ENCODE data around the gene DES. TPM values are rescaled to one million over a fixed set of nuclear protein-coding genes. Genes with fewer than 3 reads are reported as not detected.
"Not testable (repeated sequence)": the region's sequence is repeated elsewhere in the genome, so short reads cannot be mapped to it uniquely, and the experiment has no call there.

The DES gene
- total RNA-seq (2014; rRNA removed; shearing (Covaris generic); ENCODE audit: low replicate concordance), result 3.8 and 22.6 TPM in 2 replicates

DNA sequence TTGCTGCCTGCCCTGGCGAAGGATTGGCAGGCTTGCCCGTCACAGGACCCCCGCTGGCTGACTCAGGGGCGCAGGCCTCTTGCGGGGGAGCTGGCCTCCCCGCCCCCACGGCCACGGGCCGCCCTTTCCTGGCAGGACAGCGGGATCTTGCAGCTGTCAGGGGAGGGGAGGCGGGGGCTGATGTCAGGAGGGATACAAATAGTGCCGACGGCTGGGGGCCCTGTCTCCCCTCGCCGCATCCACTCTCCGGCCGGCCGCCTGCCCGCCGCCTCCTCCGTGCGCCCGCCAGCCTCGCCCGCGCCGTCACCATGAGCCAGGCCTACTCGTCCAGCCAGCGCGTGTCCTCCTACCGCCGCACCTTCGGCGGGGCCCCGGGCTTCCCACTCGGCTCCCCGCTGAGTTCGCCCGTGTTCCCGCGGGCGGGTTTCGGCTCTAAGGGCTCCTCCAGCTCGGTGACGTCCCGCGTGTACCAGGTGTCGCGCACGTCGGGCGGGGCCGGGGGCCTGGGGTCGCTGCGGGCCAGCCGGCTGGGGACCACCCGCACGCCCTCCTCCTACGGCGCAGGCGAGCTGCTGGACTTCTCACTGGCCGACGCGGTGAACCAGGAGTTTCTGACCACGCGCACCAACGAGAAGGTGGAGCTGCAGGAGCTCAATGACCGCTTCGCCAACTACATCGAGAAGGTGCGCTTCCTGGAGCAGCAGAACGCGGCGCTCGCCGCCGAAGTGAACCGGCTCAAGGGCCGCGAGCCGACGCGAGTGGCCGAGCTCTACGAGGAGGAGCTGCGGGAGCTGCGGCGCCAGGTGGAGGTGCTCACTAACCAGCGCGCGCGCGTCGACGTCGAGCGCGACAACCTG lies at the start of gene DES:
Gene DES (plus strand): TSS at position 223 of the 857 bp plus-strand sequence. CDS start 86 bp downstream, at position 309.
- no peak for DNase-seq

DNA sequence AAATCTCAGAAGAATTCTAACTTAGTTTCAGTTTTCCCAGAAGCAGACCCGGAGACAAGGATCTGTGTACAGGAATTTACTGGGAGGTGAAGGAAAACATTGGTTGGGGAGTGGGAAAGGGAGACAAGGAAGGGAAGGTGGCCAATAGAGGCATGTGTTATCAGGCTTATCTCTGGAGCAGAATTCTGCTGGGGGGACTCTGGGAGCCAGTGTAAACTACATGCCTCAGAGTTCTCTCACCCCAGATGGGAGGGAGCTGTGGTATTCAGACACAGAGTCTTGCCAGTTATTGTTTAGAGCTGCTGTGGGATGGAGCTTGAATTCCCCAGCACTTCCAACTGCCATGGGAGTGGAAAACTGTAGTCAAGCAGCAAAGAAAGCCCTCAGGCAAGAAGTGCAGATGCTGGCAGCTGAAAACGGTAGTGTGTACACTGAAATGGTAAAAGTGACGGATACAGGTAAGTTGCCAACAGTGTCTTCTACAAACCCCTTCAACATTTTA lies 49.4 kb upstream of the DES start:
- H3K27me3 ChIP-seq, result no peaks in the 10 kb centered on the region
- peak; percentile 72 for DNase-seq
- H3K9me3 ChIP-seq, result no peaks in the 10 kb centered on the region
- H3K4me3 ChIP-seq, result no peak overlapping the region
- H3K36me3 ChIP-seq, result peaks cover 3% of the 10 kb centered on the region; the same call in 1 of the 2 replicates

More for the DNA sequence above, at the start of gene DES:
- Histone ChIP-seq H3K27me3 (no peaks in the 10 kb centered on the region), H3K36me3 (no peaks in the 10 kb centered on the region), H3K9me3 (no peaks in the 10 kb centered on the region), H3K4me3 (no peak within 1 kb of the TSS)

DNA sequence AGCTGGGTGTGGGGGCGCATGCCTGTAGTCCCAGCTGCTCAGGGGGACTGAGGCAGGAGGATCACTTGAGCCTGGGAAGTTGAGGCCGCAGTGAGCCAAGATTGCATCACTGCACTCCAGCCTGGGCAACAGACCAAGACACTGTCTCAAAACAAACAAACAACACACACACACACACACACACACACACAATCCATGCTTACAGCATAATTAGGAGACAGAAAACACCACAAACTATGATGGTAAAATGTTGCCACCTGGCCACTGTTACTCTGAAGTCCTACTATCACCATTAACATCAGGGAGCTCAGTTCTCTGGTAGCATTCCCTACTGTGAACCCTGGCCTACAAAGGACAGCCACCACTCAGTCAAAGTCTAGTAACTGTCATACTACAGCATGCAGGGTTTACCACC lies 48.7 kb upstream of the DES start:
- Histone ChIP-seq H3K36me3 (peaks cover 5% of the 10 kb centered on the region), H3K9me3 (no peaks in the 10 kb centered on the region), H3K4me3 (no peak overlapping the region), H3K27me3 (no peaks in the 10 kb centered on the region)
- DNase-seq, result peak; percentile 64

- no peak for DNase-seq
- Histone ChIP-seq H3K9me3 (no peaks in the 10 kb centered on the region), H3K36me3 (peaks cover 22% of the 10 kb centered on the region), H3K27me3 (no peaks in the 10 kb centered on the region), H3K4me3 (no peak overlapping the region)
These were observed 39.9 kb upstream of the DES start for GRCh38 chr2:219378163-219378851.

- Histone ChIP-seq H3K27me3 (no peaks in the 10 kb centered on the region), H3K4me3 (no peak overlapping the region), H3K9me3 (no peaks in the 10 kb centered on the region), H3K36me3 (peaks cover 32% of the 10 kb centered on the region)
- no peak for DNase-seq
These were observed 37.3 kb upstream of the DES start for GRCh38 chr2:219380926-219381325.

DNA sequence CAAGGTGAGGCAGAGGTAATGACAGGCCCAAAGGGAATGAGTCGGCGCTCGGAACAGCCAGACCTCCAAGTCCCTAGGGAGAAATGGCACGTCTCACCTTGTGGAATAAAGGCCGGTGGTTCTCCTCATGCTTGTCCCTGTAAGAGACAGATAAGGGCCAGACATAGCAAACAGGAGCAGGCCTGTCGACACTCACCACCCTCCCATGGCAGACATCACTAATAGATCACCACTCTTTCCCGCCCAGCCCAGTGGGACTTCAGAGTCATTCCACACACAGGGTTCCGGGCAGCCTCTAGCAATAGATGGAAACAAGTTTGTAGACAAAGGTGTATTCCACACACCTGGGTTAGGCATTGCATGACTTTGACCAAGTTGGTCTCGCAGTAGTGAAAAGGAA lies 36.7 kb upstream of the DES start:
- peaks cover 37% of the 10 kb centered on the region for H3K36me3 ChIP-seq
- no peak overlapping the region for H3K4me3 ChIP-seq
- no peaks in the 10 kb centered on the region for H3K9me3 ChIP-seq
- DNase-seq, result no peak
- H3K27me3 ChIP-seq, result no peaks in the 10 kb centered on the region

DNA sequence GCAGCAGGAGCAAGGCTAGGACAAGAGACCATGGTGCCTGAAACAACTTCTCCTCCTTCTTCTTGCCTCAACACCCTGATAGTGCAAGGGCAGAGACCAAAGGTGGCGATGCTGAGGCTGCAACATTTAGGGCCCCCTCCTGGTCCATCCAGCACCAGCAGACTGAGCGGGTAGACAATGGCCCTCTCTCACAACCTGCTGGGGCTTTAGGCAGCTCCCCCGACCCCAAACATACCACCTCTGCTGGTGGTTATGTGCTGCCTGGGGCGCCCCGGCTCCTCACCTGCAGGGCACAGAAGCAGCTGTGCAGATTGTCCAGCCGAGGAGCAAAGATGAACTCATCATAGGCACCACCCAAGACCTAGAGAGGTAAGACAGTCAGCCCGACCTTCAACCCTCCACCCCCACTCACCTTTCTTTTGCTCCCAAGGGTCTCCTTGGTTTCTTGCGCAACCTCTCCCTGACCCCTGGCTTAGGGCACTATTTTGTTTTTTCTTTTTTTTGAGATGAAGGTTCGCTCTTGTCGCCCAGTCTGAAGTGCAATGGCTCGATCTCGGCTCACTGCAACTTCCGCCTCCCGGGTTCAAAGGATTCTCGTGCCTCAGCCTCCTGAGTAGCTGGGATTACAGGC lies 34.0 kb upstream of the DES start:
- Histone ChIP-seq H3K36me3 (peaks cover 40% of the 10 kb centered on the region), H3K9me3 (no peaks in the 10 kb centered on the region), H3K27me3 (no peaks in the 10 kb centered on the region), H3K4me3 (no peak overlapping the region)
- no peak for DNase-seq

- H3K9me3 ChIP-seq, result no peaks in the 10 kb centered on the region
- DNase-seq, result no peak
- no peak overlapping the region for H3K4me3 ChIP-seq
- H3K36me3 ChIP-seq, result peaks cover 40% of the 10 kb centered on the region
- no peaks in the 10 kb centered on the region for H3K27me3 ChIP-seq
These were observed 33.3 kb upstream of the DES start for GRCh38 chr2:219384859-219385258.

GRCh38 chr2:219385958-219386520 lies 32.1 kb upstream of the DES start:
- Histone ChIP-seq H3K4me3 (no peak overlapping the region), H3K36me3 (peaks cover 37% of the 10 kb centered on the region), H3K27me3 (no peaks in the 10 kb centered on the region), H3K9me3 (no peaks in the 10 kb centered on the region)
- DNase-seq, result no peak

DNA sequence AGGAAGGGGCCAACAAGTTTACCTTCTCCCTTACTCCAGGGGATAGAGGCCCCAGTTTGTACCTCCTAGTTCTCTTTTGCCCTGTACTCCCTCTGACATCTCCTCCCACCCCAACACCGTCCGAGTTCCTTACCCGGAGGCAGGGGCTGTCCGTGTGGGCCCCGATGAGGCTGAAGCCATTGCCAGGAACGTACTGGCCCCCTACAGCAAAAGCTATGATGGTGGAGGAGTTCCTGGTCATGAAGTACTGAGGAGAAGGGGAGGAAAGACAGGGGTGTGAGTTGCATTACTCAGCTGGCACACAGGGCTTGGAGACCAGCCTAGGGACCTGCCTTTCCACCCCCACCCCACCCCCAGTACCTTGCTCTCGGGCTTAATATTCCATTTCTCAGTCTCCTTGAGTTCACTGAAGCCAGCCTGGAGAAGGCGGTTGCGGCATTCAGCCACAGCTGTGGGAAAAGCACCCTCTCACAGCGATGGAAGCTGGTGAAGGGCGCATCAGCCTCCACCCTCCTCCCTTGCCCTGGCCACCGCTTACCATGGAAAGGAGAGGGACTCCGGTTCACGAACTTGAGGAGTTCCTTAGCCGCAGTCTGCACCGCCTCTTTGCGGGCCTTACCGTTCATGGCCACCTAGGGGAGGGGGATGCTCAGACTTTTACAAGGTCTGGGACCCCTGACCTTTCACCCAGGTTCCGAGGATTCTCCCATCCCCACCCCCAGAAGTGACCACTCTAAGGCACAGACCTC lies 31.5 kb upstream of the DES start:
- Histone ChIP-seq H3K4me3 (peak overlapping the region; percentile 92), H3K9me3 (no peaks in the 10 kb centered on the region), H3K36me3 (peaks cover 31% of the 10 kb centered on the region), H3K27me3 (no peaks in the 10 kb centered on the region)
- no peak for DNase-seq

DNA sequence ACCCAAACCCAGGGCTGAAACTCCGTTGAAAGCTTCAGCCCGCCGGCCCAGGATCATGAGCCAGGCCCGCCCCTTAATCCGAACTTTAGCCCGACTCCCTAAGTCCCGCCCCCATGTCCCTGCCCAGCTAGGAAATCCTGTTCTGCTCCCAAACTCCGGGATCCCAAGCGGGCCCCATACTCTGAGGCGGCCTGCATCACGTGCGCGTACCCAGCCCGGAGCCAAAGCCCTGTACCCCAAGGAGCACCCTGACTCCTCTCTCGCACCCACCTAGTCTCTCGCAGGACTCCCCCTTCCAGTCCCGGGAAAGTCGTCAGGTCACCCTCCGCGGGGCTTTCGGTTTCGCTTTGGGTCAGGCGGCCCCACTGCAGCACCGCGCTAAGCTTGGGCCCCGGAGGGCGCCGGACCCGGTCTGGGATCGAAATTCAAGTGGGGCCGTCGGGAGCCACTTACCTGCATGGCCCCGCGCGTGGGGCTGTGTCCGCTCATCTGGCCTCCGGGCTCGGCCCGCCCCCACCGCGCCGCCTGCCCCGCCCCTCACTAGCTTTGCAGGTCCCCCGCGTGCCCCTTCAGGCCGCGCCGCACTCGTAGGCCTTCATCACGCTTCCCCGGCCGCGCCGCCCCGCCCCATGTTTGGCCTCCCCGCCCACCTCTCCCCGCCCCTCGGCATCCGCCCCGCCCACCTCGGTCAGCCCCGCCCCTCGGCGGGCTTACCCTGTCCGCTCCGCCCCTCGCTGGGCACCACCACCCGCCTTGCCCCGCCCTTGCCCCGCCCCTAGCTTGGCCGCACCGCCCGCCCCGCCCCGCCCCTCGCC lies 30.7 kb upstream of the DES start, which contains the start of gene DNPEP:
Gene DNPEP (minus strand): TSS at position 607 of the 815 bp plus-strand sequence. CDS start 118 bp downstream, at position 489.
- H3K27me3 ChIP-seq, result no peaks in the 10 kb centered on the region
- peaks cover 30% of the 10 kb centered on the region for H3K36me3 ChIP-seq
- peak; percentile 84 for DNase-seq
- peak within 1 kb of the TSS; percentile 92 for H3K4me3 ChIP-seq
- H3K9me3 ChIP-seq, result no peaks in the 10 kb centered on the region

- Histone ChIP-seq H3K4me3 (peak overlapping the region; percentile 36), H3K9me3 (no peaks in the 10 kb centered on the region), H3K36me3 (peaks cover 30% of the 10 kb centered on the region), H3K27me3 (no peaks in the 10 kb centered on the region)
- DNase-seq, result peak; percentile 97
These were observed 29.9 kb upstream of the DES start for GRCh38 chr2:219388121-219388906.

DNA sequence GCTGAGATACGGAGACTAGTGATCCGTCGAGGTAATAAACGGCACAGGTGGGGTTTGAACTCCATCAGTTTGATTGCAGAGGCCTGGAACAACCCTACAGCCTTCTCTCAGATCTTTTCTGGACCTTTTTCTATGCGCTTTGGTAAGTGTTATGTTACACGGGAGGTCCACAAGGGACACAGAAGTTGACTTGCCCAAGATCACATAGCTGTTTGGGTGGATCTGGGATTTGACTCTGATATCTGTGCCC lies 29.3 kb upstream of the DES start:
- no peak for DNase-seq
- Histone ChIP-seq H3K4me3 (peak overlapping the region; percentile 36), H3K27me3 (no peaks in the 10 kb centered on the region), H3K36me3 (peaks cover 26% of the 10 kb centered on the region), H3K9me3 (no peaks in the 10 kb centered on the region)

- Histone ChIP-seq H3K4me3 (no peak overlapping the region), H3K27me3 (no peaks in the 10 kb centered on the region), H3K9me3 (no peaks in the 10 kb centered on the region), H3K36me3 (no peaks in the 10 kb centered on the region)
- no peak for DNase-seq
These were observed 25.4 kb upstream of the DES start for GRCh38 chr2:219392754-219393153.

DNA sequence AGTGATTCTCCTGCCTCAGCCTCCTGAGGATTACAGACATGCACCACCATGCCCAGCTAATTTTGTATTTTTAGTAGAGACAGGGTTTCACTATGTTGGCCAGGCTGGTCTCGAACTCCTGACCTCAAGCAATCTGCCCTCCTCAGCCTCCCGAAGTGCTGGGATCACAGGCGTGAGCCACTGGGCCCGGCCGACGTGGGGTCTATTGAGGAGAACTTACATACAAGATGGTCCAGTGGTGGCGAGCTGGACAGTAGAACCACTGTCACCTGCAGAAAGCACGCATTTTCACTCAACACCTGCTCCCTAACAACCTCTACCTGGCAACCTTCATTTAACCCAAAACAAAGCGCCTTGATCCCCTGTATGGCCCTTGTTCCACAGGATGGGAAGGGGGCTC lies 23.1 kb upstream of the DES start:
- H3K36me3 ChIP-seq, DNase-seq, H3K27me3 ChIP-seq, H3K4me3 ChIP-seq, H3K9me3 ChIP-seq: not testable (repeated sequence)
